Kidney (tissue), 14 donors: ENCODE results near the gene AGTRAP. TPM values are rescaled to one million over a fixed set of nuclear protein-coding genes. Genes with fewer than 3 reads are reported as not detected.
A peak's percentile ranks its signal among the peaks of the same experiment; 100 is the strongest.

Source experiments
- DNase-seq, 5 donors: peaks; one replicate each; pipeline ENCODE4 v3.0.0-alpha.2; 2013 to 2020
- FAIRE-seq: peaks from 2 replicates; lab custom pipeline; 2012; peaks lifted over from hg19 to GRCh38; lab: Jason Lieb, UNC
- H3K27ac ChIP-seq, 2 donors: one replicate each; pipeline ENCODE4 v1.7.0; 2013; ENCODE audit warnings: low read depth in 2 of 2, low read length in 2 of 2, inconsistent platforms in 1 of 2
- H3K27me3 ChIP-seq: one replicate; pipeline ENCODE4 v1.7.1; 2013; ENCODE audit warnings: low read length, inconsistent platforms; ENCODE audit not compliant: control insufficient read depth, insufficient read depth
- H3K36me3 ChIP-seq, 3 donors: one replicate each; pipeline versions ENCODE4 v1.7.0 to v1.7.1; 2013; ENCODE audit warnings: low read length in 3 of 3, control low read depth in 1 of 3, inconsistent platforms in 1 of 3; ENCODE audit not compliant: insufficient read depth in 3 of 3, control insufficient read depth in 2 of 3
- H3K4me1 ChIP-seq, 3 donors: one replicate each; pipeline versions ENCODE4 v1.7.0 to v1.7.1; 2013; ENCODE audit warnings: low read length in 3 of 3, inconsistent platforms in 1 of 3, low read depth in 1 of 3; ENCODE audit not compliant: control insufficient read depth in 2 of 3, insufficient read depth in 2 of 3
- H3K4me3 ChIP-seq, 3 donors: one replicate each; pipeline versions ENCODE4 v1.7.0 to v1.8.1; 2013; ENCODE audit warnings: low read length in 3 of 3, control low read depth in 1 of 3, inconsistent platforms in 1 of 3
- H3K9ac ChIP-seq, 3 donors: one replicate each; pipeline versions ENCODE4 v1.7.0 to v1.7.1; 2013; ENCODE audit warnings: low read length in 3 of 3, control low read depth in 1 of 3, inconsistent platforms in 1 of 3
- H3K9me3 ChIP-seq, 3 donors: one replicate each; pipeline versions ENCODE4 v1.7.0 to v1.7.1; 2013; ENCODE audit warnings: low read length in 3 of 3, control low read depth in 1 of 3, inconsistent platforms in 1 of 3; ENCODE audit not compliant: control insufficient read depth in 2 of 3, insufficient read depth in 1 of 3
- intact Hi-C: fragments of 100-400 bp; cut with DNase I; formaldehyde crosslinking; loops from one replicate; pipeline ENCODE4 v1.11.1; 2022
- polyA plus RNA-seq: library from polyadenylated mRNA; stranded (reverse); fragments of 350-450 nt; fragmentation: Illumina TruSeq; extraction: RNeasy Lipid Tissue Mini Kit (QIAGEN cat#74804); gene quantifications from one replicate; pipeline ENCODE4 v1.2.3, GENCODE V29; 2014; ENCODE audit warnings: low read depth, low replicate concordance; ENCODE audit not compliant: insufficient read depth
- total RNA-seq: library from RNA; stranded (reverse); fragmentation: NEBNext Ultra II Directional; extraction: Animal tissue kit (Norgen Biotek cat#: 25700); gene quantifications from one replicate; pipeline ENCODE4 v1.2.1, GENCODE V29; 2021
- TF ChIP-seq, protein P1 (sequence below): IDR thresholded peaks from 3 replicates; pipeline ENCODE4 v1.5.1; 2012; ENCODE audit warnings: mild to moderate bottlenecking, moderate library complexity, borderline replicate concordance; ENCODE audit not compliant: insufficient read depth; ENCODE audit errors: extremely low read depth
- donor health status: control.
- donor health status: control.
- donor health status: control.
- donor health status: control.
- donor health status: control.
- donor health status: DM: yes; HTN: yes; CAD: no.
- donor health status: Normal renal cell carcinoma (clear cell type).

The AGTRAP gene
- total and polyA plus RNA-seq, 2 donors from 2014 or later = 66.1 to 140 TPM

DNA sequence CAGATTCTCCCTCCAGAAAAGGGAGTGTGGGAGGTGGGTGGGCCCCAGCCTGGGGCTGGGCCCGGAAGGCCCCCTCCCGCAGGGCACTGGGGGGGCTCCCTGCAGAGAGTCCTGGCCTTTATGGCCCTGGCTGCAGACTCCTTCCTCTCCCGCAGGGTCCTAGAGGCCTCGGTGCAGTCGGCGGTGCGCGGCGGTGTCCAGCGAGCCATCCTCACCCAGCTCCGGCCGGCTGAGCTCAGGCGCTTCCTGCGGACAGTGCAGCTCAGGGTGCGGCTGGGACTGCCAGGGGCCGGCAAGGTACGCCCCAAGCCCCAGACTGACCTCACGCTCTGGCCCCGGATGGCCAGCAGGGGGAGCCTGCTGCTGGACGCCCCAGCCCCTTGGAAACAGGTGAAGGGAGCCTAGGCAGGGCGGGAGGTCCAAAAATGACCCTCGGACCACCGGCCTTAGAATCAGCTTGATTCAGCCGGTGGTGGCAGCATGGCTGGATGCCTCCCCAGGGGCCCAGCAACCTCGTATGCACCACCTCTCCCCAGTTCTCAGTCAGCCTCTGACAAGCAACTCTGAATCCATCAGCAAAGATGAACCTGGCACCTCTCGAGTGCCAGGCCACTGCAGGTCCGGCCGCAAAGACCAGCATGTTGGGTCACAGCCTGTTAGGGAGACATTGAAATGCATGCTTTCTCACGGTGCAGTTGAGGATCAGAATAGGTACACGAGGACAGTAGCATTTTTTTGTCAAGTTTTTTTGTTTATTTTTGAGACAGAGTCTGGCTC is 49.2 kb downstream of the AGTRAP start:
- intact Hi-C loops = no loop called here
- H3K4me3 ChIP-seq = peak overlapping the region in 2 of 3 donors; percentile 0 to 49
- peak overlapping the region in 1 of 3 donors; percentile 51 for H3K9ac ChIP-seq
- TF ChIP-seq, protein P1, sequence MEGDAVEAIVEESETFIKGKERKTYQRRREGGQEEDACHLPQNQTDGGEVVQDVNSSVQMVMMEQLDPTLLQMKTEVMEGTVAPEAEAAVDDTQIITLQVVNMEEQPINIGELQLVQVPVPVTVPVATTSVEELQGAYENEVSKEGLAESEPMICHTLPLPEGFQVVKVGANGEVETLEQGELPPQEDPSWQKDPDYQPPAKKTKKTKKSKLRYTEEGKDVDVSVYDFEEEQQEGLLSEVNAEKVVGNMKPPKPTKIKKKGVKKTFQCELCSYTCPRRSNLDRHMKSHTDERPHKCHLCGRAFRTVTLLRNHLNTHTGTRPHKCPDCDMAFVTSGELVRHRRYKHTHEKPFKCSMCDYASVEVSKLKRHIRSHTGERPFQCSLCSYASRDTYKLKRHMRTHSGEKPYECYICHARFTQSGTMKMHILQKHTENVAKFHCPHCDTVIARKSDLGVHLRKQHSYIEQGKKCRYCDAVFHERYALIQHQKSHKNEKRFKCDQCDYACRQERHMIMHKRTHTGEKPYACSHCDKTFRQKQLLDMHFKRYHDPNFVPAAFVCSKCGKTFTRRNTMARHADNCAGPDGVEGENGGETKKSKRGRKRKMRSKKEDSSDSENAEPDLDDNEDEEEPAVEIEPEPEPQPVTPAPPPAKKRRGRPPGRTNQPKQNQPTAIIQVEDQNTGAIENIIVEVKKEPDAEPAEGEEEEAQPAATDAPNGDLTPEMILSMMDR = peak; percentile 79
- H3K9me3 ChIP-seq = no peaks in the 10 kb centered on the region
- no peaks in the 10 kb centered on the region for H3K27me3 ChIP-seq
- peaks cover 0 to 4% (median 0%) of the 10 kb centered on the region in 3 donors for H3K36me3 ChIP-seq
- no peak for FAIRE-seq
- peak overlapping the region; percentile 41 to 67 for H3K27ac ChIP-seq
- peaks cover 3 to 44% (median 36%) of the 10 kb centered on the region in 3 donors for H3K4me1 ChIP-seq
- peak; percentile 55 to 94 (median 74) for DNase-seq

GRCh38 chr1:11786168-11786567 is 50.2 kb downstream of the AGTRAP start:
- H3K4me3 ChIP-seq = no peak overlapping the region
- FAIRE-seq = no peak
- intact Hi-C loops = no loop called here

GRCh38 chr1:11787251-11787803 is 51.4 kb downstream of the AGTRAP start:
- DNase-seq = peak; percentile 58 to 90 (median 71)
- peaks cover 0 to 25% (median 0%) of the 10 kb centered on the region in 3 donors for H3K36me3 ChIP-seq
- H3K4me3 ChIP-seq = peak overlapping the region in 1 of 3 donors; percentile 39
- H3K27me3 ChIP-seq = no peaks in the 10 kb centered on the region
- TF ChIP-seq, protein P1 = no peak
- H3K9me3 ChIP-seq = no peaks in the 10 kb centered on the region
- H3K4me1 ChIP-seq = peaks cover 3 to 54% (median 41%) of the 10 kb centered on the region in 3 donors
- H3K27ac ChIP-seq = peak overlapping the region; percentile 85 to 90
- FAIRE-seq = no peak
- peak overlapping the region in 1 of 3 donors; percentile 19 for H3K9ac ChIP-seq
- intact Hi-C loops = no loop called here

More at GRCh38 chr1:11786168-11786567, 50.2 kb downstream of the AGTRAP start:
- peaks cover 0 to 14% (median 0%) of the 10 kb centered on the region in 3 donors for H3K36me3 ChIP-seq
- no peaks in the 10 kb centered on the region for H3K9me3 ChIP-seq
- H3K4me1 ChIP-seq = peaks cover 3 to 51% (median 37%) of the 10 kb centered on the region in 3 donors
- DNase-seq = no peak
- TF ChIP-seq, protein P1 = no peak
- H3K9ac ChIP-seq = no peak overlapping the region
- no peak overlapping the region for H3K27ac ChIP-seq
- no peaks in the 10 kb centered on the region for H3K27me3 ChIP-seq
